Midbrain (tissue), 1 donor: Measurements from ENCODE around the gene PTPRZ1.

Experiments
- DNase-seq: peaks from one replicate; lab custom pipeline; 2025; lab: John Stamatoyannopoulos, UW

Gene PTPRZ1

GRCh38 chr7:122055073-122055472 lies 182.1 kb downstream of the PTPRZ1 start:
- DNase-seq = no peak

- no peak for DNase-seq
Measured at GRCh38 chr7:122056977-122057376, 184.0 kb downstream of the PTPRZ1 start.

GRCh38 chr7:122059542-122059941 lies 186.6 kb downstream of the PTPRZ1 start:
- no peak for DNase-seq

GRCh38 chr7:122063146-122063545 lies 190.2 kb downstream of the PTPRZ1 start:
- DNase-seq = no peak

GRCh38 chr7:122064971-122065370 lies 192.0 kb downstream of the PTPRZ1 start:
- no peak for DNase-seq

GRCh38 chr7:122067077-122067476 lies 194.1 kb downstream of the PTPRZ1 start:
- DNase-seq = no peak

- DNase-seq = no peak
Measured at GRCh38 chr7:122068046-122068445, 195.1 kb downstream of the PTPRZ1 start.

GRCh38 chr7:122068999-122069398 lies 196.0 kb downstream of the PTPRZ1 start:
- no peak for DNase-seq

GRCh38 chr7:122070062-122070461 lies 197.1 kb downstream of the PTPRZ1 start:
- no peak for DNase-seq

GRCh38 chr7:122070834-122071233 lies 197.9 kb downstream of the PTPRZ1 start:
- no peak for DNase-seq

GRCh38 chr7:122072272-122072671 lies 199.3 kb downstream of the PTPRZ1 start:
- DNase-seq = no peak

- no peak for DNase-seq
Measured at GRCh38 chr7:122072924-122073599, 200.1 kb downstream of the PTPRZ1 start.

- DNase-seq = no peak
Measured at GRCh38 chr7:122073635-122074034, 200.7 kb downstream of the PTPRZ1 start.

GRCh38 chr7:122082160-122082559 lies 209.2 kb downstream of the PTPRZ1 start:
- DNase-seq = no peak

- no peak for DNase-seq
Measured at GRCh38 chr7:122082670-122083069, 209.7 kb downstream of the PTPRZ1 start.

- DNase-seq = peak; percentile 66
Measured at GRCh38 chr7:122092964-122093797, 220.2 kb downstream of the PTPRZ1 start.

- DNase-seq = no peak
Measured at GRCh38 chr7:122094549-122094948, 221.6 kb downstream of the PTPRZ1 start.

GRCh38 chr7:122095642-122096041 lies 222.7 kb downstream of the PTPRZ1 start:
- DNase-seq = no peak

- no peak for DNase-seq
Measured at GRCh38 chr7:122100021-122100420, 227.1 kb downstream of the PTPRZ1 start.

GRCh38 chr7:122103064-122103463 lies 230.1 kb downstream of the PTPRZ1 start:
- DNase-seq = no peak
